NCI-H460 (cell line): ENCODE results near the gene KRT80. TPM values are rescaled to one million over a fixed set of nuclear protein-coding genes. Genes with fewer than 3 reads are reported as not detected.

Experiments
- DNase-seq: peaks from one replicate; pipeline ENCODE4 v3.0.0-alpha.2; 2016; ENCODE audit warnings: low read depth; ENCODE audit errors: extremely low read depth
- total RNA-seq: library from RNA; depleted of rRNA; stranded (reverse); fragments of >200 nt; shearing (Covaris generic); gene quantifications from 2 replicates; pipeline ENCODE4 v1.2.3, GENCODE V29; 2014

KRT80 gene
- total RNA-seq, 1 experiment from 2014 or later: 36.0 TPM

DNA sequence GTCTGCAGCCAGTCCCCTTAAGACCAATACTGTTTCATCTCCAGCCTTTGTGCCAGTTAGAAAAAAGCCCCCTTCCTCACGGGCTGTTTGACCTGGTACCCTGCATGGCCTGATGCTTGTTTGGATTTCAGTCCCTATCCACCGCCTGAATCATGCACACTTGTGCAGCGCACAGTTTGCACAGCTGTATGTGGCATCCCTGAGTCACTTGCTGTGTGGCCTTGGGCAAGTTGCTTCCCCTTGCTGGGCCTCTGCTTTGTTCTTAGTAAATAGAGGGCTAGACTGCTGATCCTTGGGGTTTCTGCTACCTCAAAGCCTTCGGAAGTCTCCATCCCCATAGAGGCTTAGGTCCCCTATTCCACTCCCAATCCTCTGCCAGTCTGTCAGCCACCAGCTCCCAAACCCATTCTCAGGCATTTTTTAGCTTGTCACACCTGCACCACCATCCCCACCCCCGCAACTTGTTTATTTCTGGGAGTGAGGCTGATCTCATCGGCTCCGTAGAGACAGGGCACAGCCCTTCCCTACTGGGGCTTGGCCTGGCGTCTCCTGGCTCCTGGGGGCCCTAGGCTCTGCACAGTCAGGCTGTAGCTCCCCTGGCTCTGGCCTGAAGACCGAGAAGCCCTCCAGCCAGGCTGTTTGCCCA is 8.8 kb downstream of the KRT80 start:
- DNase-seq: no peak

DNA sequence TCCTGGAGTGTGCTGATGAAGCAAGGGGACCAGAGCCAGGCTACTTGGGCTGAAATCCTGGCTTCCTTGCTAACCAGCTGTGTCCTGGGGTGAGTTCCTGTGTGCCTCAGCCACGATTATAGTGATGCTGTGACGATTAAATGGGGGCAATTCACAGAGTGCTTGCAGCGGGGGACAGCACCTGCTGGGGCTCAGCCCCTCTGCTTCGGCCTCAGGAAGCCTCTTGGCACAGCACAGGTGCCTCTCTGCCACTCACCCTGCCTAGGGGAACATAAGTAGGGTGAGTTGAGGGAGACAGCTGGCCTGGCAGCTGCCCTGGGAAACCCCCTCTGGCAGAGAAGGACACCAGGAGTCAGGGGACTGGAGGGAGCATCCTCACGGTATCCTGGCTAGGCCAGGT is 9.4 kb downstream of the KRT80 start:
- no peak for DNase-seq

DNA sequence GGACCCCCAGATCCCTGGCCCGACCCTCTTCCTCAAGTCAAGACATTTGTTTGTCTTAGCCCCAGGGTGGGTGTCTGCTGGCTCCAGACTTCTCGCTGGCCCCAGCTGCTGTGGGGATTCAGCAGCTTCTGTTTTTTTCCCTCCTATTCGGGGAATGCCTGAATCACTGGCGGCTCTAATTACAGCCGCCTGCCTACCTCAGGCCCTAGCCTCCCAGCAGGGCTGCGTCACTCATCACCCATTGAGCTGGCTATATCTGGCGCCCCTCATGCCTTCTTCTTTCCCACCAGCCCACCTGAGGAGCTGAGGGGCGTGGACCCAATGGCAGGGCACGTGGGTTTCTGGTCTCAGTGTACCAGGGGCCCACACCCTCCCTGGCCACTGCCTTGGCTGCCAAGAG is 10.1 kb downstream of the KRT80 start:
- DNase-seq: no peak

DNA sequence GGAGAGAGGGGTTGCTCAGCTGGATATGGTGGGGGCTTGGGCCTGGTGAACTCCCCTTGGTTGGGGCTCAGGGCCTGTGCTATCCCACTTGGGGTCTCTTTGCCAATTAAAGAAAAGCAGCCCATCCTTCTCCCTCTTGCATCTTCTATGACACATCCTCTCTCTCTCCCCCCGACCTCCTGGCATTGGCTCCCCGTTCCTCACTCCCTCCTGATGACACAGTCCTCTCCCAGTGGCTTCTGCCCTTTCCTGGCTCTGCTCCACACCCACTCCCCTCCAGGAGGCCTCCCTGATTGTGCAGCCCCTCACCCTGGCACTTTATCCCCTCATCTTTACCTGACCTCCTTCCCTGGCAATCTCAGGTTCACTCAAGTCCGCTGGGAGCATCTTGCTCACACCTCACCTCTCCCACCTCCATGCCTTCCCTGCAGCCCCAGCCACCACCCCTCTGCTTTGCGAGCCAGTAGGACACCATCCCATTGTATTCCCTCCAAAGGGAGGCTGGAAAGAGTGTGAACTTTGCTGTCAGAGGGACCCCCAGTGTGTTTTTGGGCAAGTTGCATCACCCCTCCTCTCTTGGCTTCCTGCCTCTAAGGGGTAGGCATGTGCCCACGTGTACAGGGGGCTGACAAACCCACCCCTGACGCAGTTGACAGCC is 10.7 kb downstream of the KRT80 start:
- DNase-seq: no peak

DNA sequence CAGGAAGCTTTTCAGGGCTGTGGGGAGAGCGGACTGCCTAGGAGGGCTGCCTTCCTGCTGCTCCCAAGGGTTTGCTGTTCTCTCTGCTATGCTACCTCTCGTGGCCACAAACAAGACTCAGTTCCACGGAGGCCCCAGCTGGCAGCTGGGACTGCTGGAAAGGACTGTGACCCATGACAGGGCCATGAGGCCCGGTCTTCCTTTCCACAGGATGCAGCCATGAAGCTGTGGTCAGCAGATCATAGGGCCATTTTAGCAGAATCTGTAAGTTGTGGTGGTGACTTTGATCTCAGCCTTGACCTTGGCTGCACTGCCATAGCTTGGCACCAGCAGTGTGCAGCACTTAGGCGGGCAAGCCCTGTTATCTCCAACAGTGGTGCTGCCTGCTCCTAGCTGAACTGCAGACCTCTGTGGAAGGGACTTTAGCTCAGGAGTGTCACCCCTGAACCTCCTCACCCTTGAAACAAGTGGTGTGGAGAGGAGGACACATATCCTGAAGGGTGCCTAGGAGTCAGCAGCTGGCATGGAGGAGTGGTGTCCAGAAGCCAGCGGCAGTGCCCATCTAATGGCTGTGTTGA is 12.3 kb downstream of the KRT80 start:
- no peak for DNase-seq

DNA sequence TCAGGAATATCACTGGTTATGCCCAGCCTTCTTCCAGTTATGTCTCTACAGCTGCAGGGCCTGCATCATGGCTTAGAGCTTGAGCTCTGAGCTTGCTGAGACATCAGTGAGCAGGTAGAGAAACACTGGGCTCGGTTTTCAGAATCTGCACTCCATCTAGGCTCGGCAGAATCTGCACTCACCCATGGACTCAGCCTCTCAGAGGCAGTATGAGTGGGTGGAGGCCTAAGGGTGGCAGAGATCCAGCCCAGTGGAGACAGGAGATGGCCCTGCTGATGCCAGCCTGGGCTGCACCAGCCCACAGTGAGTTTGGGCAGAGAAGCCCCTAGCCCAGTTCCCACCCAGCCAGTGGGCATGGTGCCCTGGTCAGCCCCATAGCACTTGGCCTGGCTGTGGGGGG is 12.8 kb downstream of the KRT80 start:
- no peak for DNase-seq

DNA sequence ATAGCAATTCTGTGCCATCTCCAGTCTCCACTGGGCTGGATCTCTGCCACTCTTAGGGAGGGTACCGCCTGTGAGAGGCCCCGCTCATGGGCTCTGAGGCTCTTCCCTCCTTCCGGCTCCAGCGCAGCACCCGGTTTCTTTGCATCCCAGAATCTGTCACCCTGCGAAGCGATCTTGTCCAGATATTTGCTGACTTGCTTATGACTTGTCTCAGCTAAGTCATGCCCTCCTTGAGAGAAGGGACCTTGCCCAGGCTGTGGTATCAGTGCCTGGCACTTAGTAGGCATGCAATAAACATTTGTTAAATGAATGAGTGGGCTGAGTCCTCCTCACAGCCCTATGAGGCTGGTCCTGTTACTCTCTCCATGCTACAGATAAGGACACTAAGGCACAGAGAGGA is 13.4 kb downstream of the KRT80 start:
- DNase-seq: no peak

DNA sequence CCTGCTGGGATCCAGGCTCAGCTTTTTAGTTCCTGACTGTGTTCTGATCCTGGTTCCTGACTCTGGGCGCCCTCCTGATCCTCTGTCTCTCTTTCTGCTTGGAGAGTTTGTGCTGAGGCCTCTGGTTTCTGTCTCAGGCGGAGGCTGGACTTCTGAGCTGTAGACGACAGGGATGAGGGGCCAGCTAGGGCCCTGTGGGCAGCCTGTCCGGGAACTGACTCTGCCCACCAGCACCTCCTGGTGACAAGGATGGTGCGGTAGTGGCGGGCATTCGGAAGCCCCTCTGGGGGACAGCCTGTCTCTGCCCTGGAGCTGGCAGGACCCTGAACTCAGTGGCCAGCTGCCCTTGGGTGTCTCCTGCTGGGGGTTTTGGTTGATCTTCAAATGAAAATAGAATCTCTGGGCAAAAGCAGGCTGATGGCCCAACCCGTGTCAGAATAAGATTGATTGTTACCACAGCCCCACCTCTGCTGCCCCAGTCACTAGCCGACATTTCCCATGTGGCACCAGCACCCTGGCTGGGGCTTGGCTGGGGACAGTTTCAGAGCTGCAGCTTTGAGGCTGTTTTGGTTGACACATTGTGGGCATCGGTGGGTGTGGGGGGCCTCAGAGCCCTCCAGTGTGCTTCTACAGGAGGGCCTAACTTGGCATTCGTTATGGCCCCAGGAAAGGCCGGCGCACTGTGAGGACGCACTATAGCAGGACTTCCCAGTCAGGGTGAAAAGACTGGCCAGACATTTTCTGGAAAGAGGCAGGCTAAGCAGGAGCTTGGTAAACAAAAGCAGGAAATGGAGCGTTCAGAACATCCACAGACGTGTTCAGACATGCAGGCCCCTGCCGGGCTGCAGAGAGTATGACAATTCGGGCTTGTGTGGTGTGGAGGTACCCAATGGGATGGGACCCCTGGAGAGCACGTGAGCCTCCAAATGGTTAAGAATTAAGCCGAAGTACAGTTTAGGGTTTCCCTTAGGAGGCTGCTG is 16.2 kb downstream of the KRT80 start:
- no peak for DNase-seq

DNA sequence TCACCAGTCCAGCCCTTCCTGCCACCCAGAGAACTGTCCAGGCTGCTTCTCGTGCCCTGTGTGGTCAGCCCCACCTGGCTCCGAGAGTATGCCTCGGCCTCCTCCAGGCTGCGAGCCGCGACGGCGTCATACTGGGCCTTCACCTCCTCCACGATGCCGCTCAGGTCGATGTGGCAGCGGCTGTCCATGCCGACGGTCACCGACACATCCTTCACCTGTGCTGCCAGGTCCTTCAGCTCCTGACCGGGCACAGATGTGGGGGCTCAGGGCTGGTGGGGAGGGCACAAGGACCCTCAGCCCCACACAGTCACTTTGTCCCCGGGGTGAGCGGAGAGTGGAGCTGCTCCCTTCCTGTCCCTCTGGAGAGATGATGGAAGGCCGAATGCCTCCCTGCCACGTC is 18.3 kb downstream of the KRT80 start:
- no peak for DNase-seq

DNA sequence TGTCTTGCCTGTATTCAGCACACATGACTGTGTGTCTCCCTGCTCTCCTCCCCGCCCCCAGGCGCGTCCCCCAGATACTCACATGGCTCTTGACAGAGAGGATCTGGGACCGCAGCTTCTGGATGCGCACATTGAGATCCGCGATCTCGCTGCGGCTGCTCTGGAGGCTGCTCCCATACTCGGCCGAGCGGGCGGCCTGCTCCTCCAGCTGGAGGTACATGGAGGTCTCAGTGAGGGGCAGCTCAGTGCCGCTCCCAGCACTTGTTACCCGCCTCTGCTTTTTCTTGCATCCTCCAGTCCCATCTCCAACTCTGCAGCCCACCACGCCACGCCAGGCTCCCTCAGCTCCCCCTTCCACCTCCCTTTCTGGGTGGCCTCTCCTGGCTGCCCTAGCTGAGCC is 18.9 kb downstream of the KRT80 start:
- no peak for DNase-seq

DNA sequence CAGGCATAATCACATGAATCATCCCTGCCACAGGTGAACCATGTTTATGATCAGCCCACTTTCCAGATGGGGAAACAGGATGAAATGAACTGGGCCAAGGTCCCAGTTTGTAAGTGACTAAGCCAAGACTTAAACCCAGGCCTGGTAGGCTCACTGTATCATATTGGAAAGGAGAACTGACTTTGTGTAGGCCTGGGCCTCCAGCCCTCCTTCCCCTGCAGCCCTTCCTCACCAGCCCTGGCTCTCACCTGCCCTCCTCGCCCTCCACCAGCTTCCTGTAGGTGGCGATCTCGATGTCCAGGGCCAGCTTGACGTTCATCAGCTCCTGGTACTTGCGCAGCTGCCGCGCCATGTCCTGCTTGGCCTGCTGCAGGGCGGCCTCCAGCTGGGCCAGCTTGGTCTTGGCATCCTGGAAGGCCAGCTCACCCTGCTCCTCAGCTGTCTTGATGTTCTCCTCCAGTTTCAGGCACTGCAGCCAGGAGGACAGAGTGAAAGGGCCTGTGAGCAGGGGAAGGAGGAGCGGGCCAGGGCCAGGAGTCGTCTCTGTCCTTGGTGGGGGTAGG is 19.8 kb downstream of the KRT80 start:
- DNase-seq: no peak

DNA sequence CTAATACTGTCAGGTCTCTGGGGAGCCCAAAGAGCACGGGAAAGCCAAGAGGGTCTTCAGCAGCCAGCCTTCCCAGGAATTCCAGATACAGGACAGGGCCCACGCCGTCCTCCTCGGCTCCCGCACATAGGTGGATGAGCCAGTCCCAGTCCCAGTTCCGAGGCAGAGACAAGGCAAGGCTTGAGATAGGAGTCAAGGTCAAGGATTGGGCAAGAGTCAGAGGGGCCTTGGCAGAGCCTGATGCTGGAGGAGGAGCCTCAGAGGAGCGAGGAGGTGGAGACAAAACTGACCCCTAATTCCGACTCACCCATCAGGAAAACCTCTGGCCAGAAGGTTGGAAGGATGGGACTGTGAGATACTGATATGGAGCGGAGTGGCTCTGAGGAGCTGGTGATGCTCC is 21.0 kb downstream of the KRT80 start:
- DNase-seq: no peak

DNA sequence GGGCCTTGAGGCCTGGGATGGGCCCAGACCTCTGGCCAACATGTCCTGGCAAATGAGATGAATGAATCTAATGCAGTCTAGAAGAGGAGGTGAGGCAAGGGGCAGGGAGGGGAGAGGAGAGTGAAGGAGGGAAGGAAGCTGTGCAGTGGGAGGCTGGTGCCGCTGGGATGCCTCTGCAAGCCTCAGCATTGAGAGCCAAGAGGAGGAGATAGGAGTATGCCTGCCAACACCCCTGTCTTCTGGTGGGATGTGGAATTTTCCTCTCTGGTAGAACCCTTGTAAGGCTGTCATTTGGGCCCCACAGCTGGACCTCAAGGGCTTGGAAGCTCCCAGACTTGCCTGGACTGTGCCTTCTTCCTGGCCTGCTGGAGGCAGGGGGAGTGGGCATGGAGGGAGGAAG is 21.9 kb downstream of the KRT80 start:
- DNase-seq: no peak

DNA sequence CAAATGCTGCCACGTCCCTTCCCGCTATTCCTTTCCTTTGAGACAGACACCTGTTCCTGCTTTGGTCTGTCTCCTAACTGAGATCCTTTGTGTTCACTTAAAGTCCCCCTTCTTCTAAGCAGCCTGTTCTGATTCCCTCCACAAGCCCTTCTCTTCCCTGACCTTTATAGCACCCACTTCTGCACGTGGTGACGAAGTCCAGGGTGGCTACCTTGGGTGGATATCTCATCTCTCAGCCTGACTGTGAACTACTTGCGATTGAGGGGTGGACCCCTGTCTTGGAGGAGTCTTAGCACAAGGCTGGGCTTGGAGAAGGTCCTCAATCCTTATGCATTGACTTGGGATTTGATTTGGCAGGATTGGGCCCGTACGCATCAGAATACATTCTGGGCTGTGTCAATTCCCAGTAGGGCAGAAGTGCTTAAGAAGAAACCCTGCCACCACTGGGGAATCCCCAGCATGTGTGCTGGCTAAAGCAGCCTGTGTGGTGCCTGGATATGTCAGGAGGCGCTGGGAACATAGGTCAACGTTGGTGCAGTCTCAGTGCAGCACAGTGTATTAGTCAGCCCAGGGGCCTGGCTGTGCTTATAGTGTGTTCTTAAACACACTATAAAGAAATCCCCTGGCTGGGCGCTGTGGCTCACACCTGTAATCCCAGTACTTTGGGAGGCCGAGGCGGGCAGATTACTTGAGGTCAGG is 23.6 kb downstream of the KRT80 start:
- no peak for DNase-seq

DNA sequence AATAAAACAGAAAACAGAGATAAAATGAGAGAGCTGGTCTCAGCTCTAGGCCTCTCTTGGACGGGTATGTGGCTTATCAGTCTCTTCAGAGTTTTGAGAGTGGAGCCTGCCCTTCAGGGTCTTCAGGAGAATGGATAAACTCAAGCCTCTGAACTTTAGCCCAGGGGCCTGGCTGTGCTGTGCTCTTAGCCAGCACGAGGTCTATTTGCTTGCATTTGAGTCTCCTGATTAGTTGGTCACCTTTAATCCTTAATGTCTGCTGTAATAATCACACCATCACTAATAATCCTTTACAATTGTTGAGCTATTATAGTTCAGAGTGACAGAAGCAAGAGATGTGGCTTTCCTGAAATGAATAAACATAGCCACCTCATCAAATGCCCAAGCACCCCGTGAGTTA is 24.3 kb downstream of the KRT80 start:
- DNase-seq: no peak

DNA sequence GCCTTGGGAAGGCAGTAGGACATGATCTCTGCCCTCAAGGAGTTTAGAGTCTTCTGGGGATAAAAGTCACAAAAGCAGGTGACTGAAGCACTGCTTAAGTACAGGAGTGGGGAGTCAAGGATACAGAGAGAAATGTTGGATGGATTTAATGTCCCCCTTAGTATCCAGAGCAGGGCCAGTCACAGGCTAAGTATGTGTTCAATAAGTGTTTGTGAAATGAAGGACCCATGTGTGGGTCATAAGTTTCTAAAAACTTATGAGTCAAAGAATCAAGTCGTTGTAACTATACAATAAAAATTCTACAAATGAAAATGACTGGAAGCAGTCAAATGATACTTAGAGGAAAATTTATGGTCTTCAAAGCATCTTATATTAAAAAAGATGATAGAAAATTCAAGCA is 25.1 kb downstream of the KRT80 start:
- DNase-seq: no peak

DNA sequence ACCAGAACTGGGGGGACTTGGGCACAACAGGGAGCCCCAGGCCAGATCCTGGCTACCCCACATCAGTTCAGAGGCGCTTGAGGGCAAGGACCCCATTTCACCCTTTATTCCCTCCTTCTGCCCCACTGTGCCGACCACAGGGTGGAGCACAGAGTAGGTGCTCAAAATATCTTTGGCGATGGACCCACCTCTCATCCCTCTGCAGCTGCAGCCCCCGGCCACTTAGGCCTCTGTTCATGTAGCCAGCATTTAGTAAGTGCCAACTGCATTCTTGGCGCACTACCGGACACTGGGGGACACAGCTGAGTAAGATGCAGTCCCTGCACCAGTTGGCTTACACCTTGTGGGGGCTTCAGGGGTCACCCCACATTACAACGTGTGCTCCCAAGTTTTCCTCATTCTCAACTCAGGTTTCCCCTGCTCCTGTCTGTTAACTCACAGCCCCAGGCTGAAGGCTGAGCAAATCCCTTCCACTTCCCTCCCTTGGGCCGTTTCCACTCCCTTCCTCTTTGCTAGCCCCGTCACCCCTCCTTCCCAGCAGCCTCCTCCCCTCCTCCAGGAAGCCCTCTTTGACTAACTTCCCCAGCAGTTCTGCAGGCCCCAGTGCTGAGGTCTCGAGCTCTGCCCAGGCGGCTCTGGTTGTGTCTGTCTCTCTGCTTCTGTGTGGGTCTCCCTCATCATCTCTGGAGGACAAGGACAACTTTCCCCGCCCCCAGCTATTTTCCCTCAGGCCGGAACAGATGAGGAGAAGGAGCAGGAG is 26.5 kb downstream of the KRT80 start:
- DNase-seq: no peak

DNA sequence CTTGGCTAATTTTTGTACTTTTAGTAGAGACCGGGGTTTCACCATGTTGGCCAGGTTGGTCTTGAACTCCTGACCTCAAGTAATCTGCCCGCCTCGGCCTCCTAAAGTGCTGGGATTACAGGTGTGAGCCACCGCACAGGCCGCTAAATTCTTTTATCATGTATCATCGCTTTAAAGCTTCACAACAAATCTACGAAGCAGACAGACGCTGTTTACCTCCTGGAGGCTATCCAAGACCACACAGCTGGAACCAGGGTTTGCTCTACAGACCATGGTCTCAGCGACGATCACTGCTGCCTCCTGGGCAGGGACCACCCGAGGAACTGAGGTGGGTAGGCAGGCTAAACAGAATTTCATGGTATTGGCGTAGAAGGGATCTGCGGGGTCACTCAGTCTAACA is 27.2 kb downstream of the KRT80 start:
- no peak for DNase-seq

DNA sequence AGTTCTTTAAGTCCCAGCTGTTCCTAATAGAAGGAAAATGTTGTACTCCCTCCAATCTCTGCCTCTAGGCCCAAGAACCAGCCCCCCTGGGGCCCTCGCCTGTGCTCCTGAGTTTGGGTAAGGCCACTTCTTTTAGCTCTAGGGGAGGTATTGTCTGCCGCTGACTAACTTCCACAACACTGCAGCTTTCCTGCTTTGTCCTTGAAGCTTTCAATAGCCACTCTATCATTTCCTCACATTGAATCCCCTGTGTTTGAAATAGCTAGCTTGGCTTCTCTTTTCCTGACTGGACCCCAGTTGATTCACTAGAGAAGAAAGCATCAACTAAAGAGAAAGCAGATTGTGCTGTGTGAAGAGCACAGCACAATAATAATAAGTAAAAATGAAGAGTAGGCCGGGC is 28.8 kb downstream of the KRT80 start:
- DNase-seq: no peak

DNA sequence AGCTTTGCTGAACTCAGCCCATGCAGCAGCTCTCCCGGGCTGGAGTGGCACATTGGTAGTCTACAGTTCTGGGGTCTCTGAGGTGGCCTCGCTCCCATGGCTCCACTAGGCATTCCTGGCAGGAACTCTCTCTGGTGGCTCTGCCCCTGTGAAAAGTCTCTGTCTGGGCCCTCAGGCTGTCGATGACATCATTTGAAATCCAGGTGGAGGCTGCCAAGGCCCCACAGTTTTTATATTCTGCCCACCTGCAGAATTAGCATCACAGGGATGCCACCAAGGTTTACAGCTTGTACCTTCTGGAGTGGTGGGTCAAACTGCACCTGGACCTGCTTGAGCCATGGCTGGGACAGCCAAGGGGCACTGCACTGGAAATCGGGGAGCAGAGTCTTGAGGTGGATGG is 31.6 kb downstream of the KRT80 start:
- DNase-seq: no peak
